Adipocyte (in vitro differentiated cells): ENCODE data around the gene IL1R2.

ENCODE experiments used
- DNase-seq: peaks from one replicate; pipeline ENCODE4 v3.0.0-alpha.2; 2015; ENCODE audit warnings: low read depth
- H3K27me3 ChIP-seq: replicated peaks from 2 replicates; pipeline ENCODE4 v1.7.0; 2013; ENCODE audit warnings: mild to moderate bottlenecking, low read length, moderate library complexity; ENCODE audit not compliant: control insufficient read depth, insufficient read depth
- H3K36me3 ChIP-seq: 2 replicates; pipeline ENCODE4 v1.7.0; 2013; ENCODE audit warnings: low read length, mild to moderate bottlenecking, moderate library complexity; ENCODE audit not compliant: control insufficient read depth, insufficient read depth, severe bottlenecking
- H3K4me1 ChIP-seq: 2 replicates; pipeline ENCODE4 v1.7.0; 2013; ENCODE audit warnings: mild to moderate bottlenecking, low read length, moderate library complexity; ENCODE audit not compliant: control insufficient read depth, insufficient read depth
- H3K4me3 ChIP-seq: 2 replicates; pipeline ENCODE4 v1.7.0; 2013; ENCODE audit warnings: mild to moderate bottlenecking, low read length, moderate library complexity
- H3K9ac ChIP-seq: 2 replicates; pipeline ENCODE4 v1.7.0; 2013; ENCODE audit warnings: mild to moderate bottlenecking, low read length, moderate library complexity
- H3K9me3 ChIP-seq: 2 replicates; pipeline ENCODE4 v1.7.0; 2013; ENCODE audit warnings: mild to moderate bottlenecking, low read length, moderate library complexity; ENCODE audit not compliant: control insufficient read depth

The IL1R2 gene

DNA sequence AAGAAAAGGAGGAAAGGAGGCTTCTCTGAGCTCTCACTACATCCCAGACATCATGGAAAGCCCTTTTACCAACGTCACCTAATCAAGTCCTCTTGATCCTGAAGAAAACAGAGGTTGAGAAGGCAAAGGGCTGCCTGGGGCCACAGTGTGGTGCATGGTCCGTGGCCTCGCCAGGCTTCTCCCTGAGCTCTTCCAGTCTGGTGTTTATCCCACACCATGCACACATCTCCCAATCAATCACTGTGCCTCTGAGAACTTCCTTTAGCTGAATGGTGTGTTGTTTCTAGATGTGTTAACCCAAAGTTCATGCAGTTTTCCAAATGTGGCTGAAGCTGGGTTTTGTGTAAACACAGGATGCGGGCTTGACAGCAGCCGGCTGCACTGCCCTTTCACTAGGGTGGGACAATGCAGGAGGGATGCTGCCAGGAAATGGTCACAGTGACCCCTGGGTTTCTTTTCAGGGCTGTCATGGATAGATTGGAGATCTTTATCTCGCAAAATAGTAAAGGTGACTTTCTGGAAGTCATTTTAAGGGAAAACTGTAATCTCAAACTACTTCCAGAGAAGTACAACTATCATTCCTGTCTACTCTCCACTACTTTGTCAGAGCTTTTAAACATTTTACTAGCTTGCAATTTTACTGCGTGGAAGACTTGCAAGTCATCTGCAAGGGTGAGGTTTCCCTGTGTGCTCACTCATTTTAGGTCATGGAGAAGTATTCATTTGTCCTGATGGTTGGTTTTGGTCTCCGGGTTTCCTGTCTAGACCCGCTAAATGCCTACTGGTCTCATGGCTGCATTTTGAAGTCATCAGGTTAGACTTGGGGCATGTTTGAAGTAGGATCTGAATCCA lies 54.6 kb downstream of the IL1R2 start:
- Histone ChIP-seq H3K9ac (no peak overlapping the region), H3K27me3 (no peaks in the 10 kb centered on the region), H3K4me1 (peaks cover 55% of the 10 kb centered on the region), H3K36me3 (no peaks in the 10 kb centered on the region), H3K4me3 (no peak overlapping the region), H3K9me3 (no peaks in the 10 kb centered on the region)
- no peak for DNase-seq

DNA sequence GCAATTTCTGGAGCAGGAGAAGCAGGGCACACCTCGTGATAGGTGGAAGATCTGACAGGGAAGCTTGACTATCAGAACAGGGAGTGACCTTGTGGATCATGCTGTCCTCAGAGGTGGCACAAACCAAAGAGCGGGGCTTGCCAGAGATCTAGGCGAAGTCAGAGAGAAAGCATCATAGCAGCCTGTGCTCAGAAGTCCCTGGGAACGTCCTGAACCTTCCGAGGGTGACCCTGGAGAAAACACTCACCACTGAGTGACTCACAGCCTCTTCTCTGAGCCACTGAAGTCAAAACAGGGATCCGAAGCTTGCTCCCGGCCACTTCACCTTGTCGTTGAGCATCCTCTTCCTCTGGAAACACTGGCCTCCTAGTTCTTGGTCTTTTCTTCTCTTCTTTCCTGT lies 56.7 kb downstream of the IL1R2 start:
- Histone ChIP-seq H3K9me3 (no peaks in the 10 kb centered on the region), H3K27me3 (no peaks in the 10 kb centered on the region), H3K4me3 (no peak overlapping the region), H3K36me3 (no peaks in the 10 kb centered on the region), H3K4me1 (peaks cover 67% of the 10 kb centered on the region), H3K9ac (peak overlapping the region; percentile 86)
- no peak for DNase-seq

DNA sequence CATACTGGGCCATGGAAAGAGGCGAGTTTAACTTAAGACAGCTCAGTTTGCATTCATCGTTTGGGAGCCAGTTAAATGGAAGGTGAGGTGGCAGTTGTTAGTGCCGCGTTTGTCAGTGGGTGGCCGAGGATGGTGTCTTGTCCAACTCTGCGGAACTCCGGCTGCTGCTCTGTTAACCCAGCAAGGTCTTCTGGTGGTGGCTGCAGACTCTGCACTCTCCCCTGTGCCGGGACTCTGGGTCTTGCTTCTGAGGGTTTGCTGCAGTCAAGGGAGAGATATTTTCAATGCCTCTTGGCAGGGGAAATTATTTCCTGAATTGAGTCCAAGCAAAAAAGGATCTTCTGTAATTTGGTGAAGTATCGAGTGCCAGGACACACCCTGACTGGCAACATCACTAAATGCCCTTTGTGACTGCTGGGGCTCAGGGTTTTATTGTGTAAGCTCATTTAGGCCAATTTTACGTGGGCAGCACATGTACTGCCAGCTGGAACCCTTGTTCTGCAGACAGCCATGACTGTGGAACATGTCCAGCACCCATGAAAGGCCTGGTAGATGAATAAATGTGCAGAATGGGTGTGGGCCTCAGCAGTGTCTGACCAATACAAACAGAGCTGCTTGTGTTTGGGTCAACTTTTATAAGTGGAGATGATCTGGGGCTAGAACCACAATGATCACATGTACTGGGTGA lies 58.1 kb downstream of the IL1R2 start:
- Histone ChIP-seq H3K4me3 (peak overlapping the region; percentile 56), H3K9me3 (no peaks in the 10 kb centered on the region), H3K27me3 (no peaks in the 10 kb centered on the region), H3K9ac (peak overlapping the region; percentile 86), H3K36me3 (no peaks in the 10 kb centered on the region), H3K4me1 (peaks cover 59% of the 10 kb centered on the region)
- DNase-seq: peak; percentile 30

DNA sequence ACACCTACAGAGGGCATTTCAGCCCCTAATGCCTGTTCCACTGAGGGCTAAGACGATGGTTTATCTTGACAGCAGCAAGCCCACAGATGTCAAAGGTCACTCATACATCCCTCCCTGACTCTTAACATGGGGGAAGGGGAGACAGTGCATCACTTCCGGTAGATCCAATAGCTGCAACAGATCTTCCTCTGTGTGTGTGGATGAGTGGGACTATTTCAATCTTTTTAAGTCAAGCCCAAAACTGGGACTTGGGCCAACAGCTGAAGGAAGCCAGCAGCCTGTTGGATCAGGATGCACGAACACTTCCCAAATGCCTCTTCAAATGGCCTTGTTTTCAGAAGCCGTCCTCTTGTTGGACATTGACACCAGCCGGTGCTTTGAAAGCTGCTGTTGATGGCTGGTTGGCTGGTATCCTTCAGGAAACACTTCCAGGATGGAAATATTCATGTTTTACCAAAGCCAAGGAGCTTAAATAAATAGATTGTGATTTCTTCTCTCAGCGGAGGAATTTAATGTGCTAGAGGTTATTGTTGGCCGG lies 59.2 kb downstream of the IL1R2 start:
- Histone ChIP-seq H3K36me3 (no peaks in the 10 kb centered on the region), H3K4me1 (peaks cover 69% of the 10 kb centered on the region), H3K9ac (peak overlapping the region; percentile 86), H3K4me3 (no peak overlapping the region), H3K9me3 (no peaks in the 10 kb centered on the region), H3K27me3 (no peaks in the 10 kb centered on the region)
- DNase-seq: peak; percentile 55

DNA sequence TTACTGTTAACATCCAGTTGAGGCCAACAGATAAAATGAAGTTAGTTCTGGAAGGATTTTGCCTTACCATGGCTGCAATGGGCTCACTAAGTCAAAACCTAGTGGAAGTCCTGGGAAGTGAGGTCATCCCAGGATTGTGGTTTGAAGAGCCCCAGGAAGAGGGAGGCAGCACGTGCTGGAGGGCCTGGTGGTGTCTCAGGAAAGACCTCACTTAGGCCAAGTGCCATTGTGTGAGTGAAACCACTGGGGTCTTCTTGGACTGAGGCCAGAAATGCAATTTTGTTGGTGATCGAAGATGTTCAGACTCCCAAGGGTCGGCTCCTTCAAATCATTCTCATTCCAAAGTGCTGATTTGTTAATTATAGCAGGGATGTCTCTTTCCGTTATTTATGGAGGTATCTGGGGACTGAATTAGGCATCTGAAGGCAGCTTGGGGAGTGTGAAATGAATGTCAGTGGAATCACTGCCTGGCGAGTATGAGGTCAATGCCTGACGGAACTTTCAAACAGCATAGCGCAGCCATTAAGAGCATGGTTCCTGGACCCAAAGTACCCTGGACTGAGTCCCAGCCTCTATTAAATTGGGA lies 60.0 kb downstream of the IL1R2 start:
- Histone ChIP-seq H3K9ac (peak overlapping the region; percentile 86), H3K4me3 (no peak overlapping the region), H3K27me3 (no peaks in the 10 kb centered on the region), H3K4me1 (peaks cover 74% of the 10 kb centered on the region), H3K9me3 (no peaks in the 10 kb centered on the region), H3K36me3 (no peaks in the 10 kb centered on the region)
- DNase-seq: no peak

DNA sequence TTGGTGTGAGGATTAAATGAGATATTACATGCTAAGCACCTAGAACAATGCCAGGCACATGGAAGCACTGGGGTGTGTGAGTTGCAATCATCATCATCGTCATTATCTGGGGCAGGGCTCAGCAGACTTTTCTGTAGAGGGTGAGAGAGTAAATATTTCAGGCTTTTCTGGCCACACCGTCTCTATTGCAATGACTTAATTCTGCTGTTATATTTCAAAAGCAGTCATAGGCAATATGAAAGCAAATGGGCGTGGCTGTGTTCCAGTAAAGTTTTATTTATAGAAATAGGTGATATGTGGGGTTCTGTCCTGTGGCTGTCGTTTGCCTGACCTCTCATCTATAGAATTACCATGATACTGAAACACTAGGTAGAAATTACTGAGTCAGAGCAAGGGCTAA lies 60.6 kb downstream of the IL1R2 start:
- Histone ChIP-seq H3K27me3 (no peaks in the 10 kb centered on the region), H3K9ac (peak overlapping the region; percentile 86), H3K4me1 (peaks cover 74% of the 10 kb centered on the region), H3K9me3 (no peaks in the 10 kb centered on the region), H3K4me3 (peak overlapping the region; percentile 13), H3K36me3 (no peaks in the 10 kb centered on the region)
- no peak for DNase-seq

DNA sequence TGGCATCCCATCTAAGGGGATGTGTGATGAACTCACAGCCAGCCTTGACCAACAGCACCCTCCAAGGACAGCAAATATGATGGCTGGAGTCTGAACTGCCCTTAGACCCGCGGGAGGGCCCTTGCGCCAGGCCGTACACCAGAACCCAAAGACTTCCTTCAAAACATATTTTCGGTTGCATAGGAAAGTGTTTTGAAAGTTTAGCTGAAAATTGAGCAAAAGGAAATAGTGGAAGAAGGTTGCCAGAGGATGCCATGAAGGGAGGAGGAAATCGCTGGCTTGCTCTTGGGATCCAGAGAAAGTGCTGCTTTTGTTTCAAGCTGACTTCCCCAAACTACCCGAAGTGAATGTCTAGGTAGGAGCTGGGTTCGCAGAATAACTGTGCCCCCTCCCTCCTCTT lies 61.3 kb downstream of the IL1R2 start:
- no peaks in the 10 kb centered on the region for H3K36me3 ChIP-seq
- H3K4me3 ChIP-seq: peak overlapping the region; percentile 13
- DNase-seq: no peak
- H3K9me3 ChIP-seq: no peaks in the 10 kb centered on the region
- H3K9ac ChIP-seq: peak overlapping the region; percentile 86
- H3K27me3 ChIP-seq: no peaks in the 10 kb centered on the region
- H3K4me1 ChIP-seq: peaks cover 74% of the 10 kb centered on the region

DNA sequence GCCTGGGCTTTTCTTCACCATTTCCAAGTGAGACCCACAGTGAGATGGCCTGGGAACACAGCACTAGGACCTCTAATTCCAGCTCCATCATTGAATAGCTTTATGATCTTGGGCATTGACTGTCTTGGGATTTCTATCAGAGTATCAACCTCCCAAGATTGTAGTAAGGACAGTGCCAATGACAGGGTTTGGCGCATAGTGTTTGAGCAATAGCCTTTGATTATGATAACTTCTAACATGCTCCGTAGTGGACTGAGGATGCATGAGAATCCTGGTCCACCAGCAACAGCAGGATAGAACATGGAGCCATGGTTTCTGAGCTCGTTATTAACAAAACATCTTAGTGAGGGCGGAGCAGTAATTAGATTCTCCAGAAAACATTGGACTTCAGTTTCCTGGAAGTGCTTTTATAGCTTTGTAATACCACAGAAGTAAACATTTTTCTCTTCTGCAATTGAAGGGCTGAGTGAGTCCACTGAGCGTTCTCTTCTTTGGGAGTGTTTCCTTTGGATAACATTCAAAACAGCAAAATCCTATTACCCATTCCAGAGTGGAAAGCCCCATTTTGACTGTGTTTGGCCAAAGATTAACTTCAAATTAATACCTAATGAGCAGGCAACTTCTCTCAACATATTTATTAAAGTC lies 63.7 kb downstream of the IL1R2 start:
- Histone ChIP-seq H3K36me3 (no peaks in the 10 kb centered on the region), H3K4me3 (peak overlapping the region; percentile 14)
- DNase-seq: peak; percentile 24

DNA sequence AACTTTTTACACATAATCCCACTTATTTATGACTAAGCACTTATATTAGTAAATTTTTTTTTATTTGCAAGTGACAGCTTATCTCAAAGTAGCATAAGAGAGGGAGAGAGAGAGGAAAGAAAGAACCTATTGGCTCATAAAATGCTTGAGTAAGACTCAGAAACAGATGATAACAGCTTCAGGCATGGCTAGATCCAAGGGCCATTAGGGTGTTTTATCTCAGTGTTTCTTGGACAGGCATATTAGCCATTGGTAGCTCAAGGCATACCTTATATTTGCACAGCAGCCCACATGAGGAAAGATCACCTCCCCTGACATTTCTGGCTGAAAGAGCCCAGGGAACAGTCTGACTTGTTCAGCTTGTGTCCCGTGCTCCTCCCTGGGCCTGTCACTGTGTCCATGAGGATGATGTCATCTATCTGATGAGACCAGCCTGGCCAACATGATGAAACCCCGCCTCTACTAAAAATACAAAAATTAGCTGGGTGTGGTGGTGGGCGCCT lies 64.4 kb downstream of the IL1R2 start:
- no peak for DNase-seq
- Histone ChIP-seq H3K4me3 (no peak overlapping the region), H3K4me1 (peaks cover 69% of the 10 kb centered on the region), H3K9ac (peak overlapping the region; percentile 44), H3K9me3 (no peaks in the 10 kb centered on the region), H3K27me3 (no peaks in the 10 kb centered on the region), H3K36me3 (no peaks in the 10 kb centered on the region)

More for the DNA sequence above, 63.7 kb downstream of the IL1R2 start:
- Histone ChIP-seq H3K4me1 (peaks cover 69% of the 10 kb centered on the region), H3K9me3 (no peaks in the 10 kb centered on the region), H3K9ac (peak overlapping the region; percentile 44), H3K27me3 (no peaks in the 10 kb centered on the region)

DNA sequence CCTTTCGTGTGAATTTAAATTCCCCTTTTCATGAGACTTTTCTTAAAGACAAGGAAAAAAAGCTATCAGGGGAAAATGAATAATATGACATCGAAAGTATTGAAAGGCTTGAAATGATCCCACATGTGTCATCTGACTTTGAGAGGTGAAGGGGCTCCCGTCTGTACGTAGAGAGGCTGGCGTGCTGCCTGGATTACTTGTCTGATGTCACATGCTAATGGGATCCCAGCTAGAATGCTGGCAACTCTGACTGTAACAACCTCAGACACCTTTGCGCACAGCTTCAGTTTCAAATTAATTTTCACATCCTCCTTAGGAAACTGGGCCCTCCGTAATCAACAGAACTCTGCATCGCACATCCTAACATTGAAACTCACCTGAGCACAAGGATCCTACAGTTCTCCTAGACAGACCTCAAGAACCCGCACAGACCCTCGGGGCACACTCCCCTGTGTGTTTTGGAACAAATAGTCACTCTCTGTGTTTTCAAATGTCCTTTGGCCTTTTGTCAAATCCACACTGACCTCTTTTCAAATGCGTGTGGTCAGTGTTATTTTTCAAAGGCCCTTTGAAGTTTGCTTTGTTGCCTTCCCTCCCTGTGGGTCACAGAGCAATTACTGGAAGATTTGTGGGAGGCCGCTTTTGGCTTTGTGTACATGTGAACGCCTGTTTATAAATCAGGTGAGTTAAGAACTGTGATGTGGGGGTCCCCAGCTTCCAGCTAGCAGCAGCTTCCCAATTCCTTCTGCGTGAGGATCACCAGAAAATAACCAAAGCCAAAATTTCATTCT lies 65.9 kb downstream of the IL1R2 start:
- H3K36me3 ChIP-seq: no peaks in the 10 kb centered on the region
- H3K9ac ChIP-seq: no peak overlapping the region
- H3K9me3 ChIP-seq: no peaks in the 10 kb centered on the region

More for the DNA sequence above, 65.9 kb downstream of the IL1R2 start:
- H3K4me3 ChIP-seq: no peak overlapping the region
- DNase-seq: no peak
- H3K27me3 ChIP-seq: no peaks in the 10 kb centered on the region
- H3K4me1 ChIP-seq: peaks cover 66% of the 10 kb centered on the region
